Muscle of leg (tissue), 11 donors: ENCODE results near the gene SLC26A4. TPM values are rescaled to one million over a fixed set of nuclear protein-coding genes. Genes with fewer than 3 reads are reported as not detected.
"Not testable (repeated sequence)": the region's sequence is repeated elsewhere in the genome, so short reads cannot be mapped to it uniquely, and the experiment has no call there.

Experiments
- DNase-seq: peaks from one replicate; pipeline ENCODE4 v3.0.0; 2013
- H3K27ac ChIP-seq: one replicate; pipeline ENCODE4 v1.5.1; 2013; ENCODE audit warnings: mild to moderate bottlenecking, low read length, control low read depth
- H3K27me3 ChIP-seq: one replicate; pipeline ENCODE4 v1.6.1; 2013; ENCODE audit warnings: low read length; ENCODE audit not compliant: control insufficient read depth, insufficient read depth
- H3K36me3 ChIP-seq: one replicate; pipeline ENCODE4 v1.6.1; 2013; ENCODE audit warnings: low read length; ENCODE audit not compliant: control insufficient read depth, insufficient read depth
- H3K4me1 ChIP-seq: one replicate; pipeline ENCODE4 v1.6.1; 2013; ENCODE audit warnings: low read length; ENCODE audit not compliant: control insufficient read depth, insufficient read depth
- H3K4me3 ChIP-seq: one replicate; pipeline ENCODE4 v1.5.1; 2013; ENCODE audit warnings: low read length, control low read depth
- H3K9me3 ChIP-seq: replicated peaks from 2 replicates; pipeline ENCODE4 v1.6.1; 2013; ENCODE audit warnings: low read depth, low read length; ENCODE audit not compliant: control insufficient read depth
- WGBS: methylation state at CpG from one replicate; pipeline ENCODE4 v1.1.5; 2013; ENCODE audit warnings: missing lambda C conversion rate; ENCODE audit not compliant: insufficient coverage; 5-methylcytosine and 5-hydroxymethylcytosine counted together
- polyA plus RNA-seq, 8 donors: library from polyadenylated mRNA; unstranded; fragments of 120-200 nt; gene quantifications; one replicate each; pipeline versions ENCODE4 v1.2.1 to v1.2.3, GENCODE V29; 2013; ENCODE audit warnings: inconsistent platforms in 1 of 8, low replicate concordance in 1 of 8; ENCODE audit not compliant: insufficient read length in 8 of 8, insufficient read depth in 1 of 8
- total RNA-seq: library from RNA; stranded (reverse); fragments of 120-200 nt; gene quantifications from one replicate; pipeline ENCODE4 v1.2.4, GENCODE V29; 2013

The SLC26A4 gene
- total and polyA plus RNA-seq, 9 donors = 0.41 to 1.1 (median 0.55) TPM

- DNase-seq = no peak
- Histone ChIP-seq H3K9me3 (no peaks in the 10 kb centered on the region), H3K27me3 (no peaks in the 10 kb centered on the region), H3K4me3 (no peak overlapping the region), H3K27ac (no peak overlapping the region), H3K4me1 (no peaks in the 10 kb centered on the region), H3K36me3 (no peaks in the 10 kb centered on the region)
- WGBS = 81% methylated on average over 10 of the region's 12 CpGs
Measured at GRCh38 chr7:107631588-107632491, 28.8 kb upstream of the SLC26A4 start.

- H3K4me1 ChIP-seq = no peaks in the 10 kb centered on the region
- H3K4me3 ChIP-seq = no peak overlapping the region
- H3K9me3 ChIP-seq = no peaks in the 10 kb centered on the region
- H3K27me3 ChIP-seq = no peaks in the 10 kb centered on the region
- WGBS = 53% methylated on average over 2 of the region's 2 CpGs
- H3K27ac ChIP-seq = no peak overlapping the region
- no peaks in the 10 kb centered on the region for H3K36me3 ChIP-seq
- DNase-seq = no peak
Measured at GRCh38 chr7:107632492-107632865, 28.1 kb upstream of the SLC26A4 start.

- H3K4me3 ChIP-seq = no peak overlapping the region
- H3K36me3 ChIP-seq = no peaks in the 10 kb centered on the region
- no CpG with 5 or more reads among the region's 1 CpG for WGBS
- no peaks in the 10 kb centered on the region for H3K9me3 ChIP-seq
- no peak for DNase-seq
- no peak overlapping the region for H3K27ac ChIP-seq
- H3K27me3 ChIP-seq = no peaks in the 10 kb centered on the region
- no peaks in the 10 kb centered on the region for H3K4me1 ChIP-seq
Measured at GRCh38 chr7:107638594-107638993, 22.0 kb upstream of the SLC26A4 start.

- DNase-seq, H3K4me1 ChIP-seq, H3K27ac ChIP-seq, H3K9me3 ChIP-seq, H3K36me3 ChIP-seq, H3K27me3 ChIP-seq, H3K4me3 ChIP-seq: not testable (repeated sequence)
- WGBS = no CpG with 5 or more reads among the region's 2 CpGs
Measured at GRCh38 chr7:107639070-107639469, 21.6 kb upstream of the SLC26A4 start.

GRCh38 chr7:107641676-107642075 is 19.0 kb upstream of the SLC26A4 start:
- H3K9me3 ChIP-seq = no peaks in the 10 kb centered on the region
- H3K4me1 ChIP-seq = no peaks in the 10 kb centered on the region
- WGBS = no CpG with 5 or more reads among the region's 1 CpG
- H3K27ac ChIP-seq = no peak overlapping the region
- H3K4me3 ChIP-seq = no peak overlapping the region
- no peaks in the 10 kb centered on the region for H3K36me3 ChIP-seq
- H3K27me3 ChIP-seq = no peaks in the 10 kb centered on the region
- no peak for DNase-seq

GRCh38 chr7:107642501-107642900 is 18.1 kb upstream of the SLC26A4 start:
- no peaks in the 10 kb centered on the region for H3K27me3 ChIP-seq
- no peak overlapping the region for H3K4me3 ChIP-seq
- 93% methylated on average over 2 of the region's 4 CpGs for whole genome bisulfite sequencing
- H3K4me1 ChIP-seq = no peaks in the 10 kb centered on the region
- H3K36me3 ChIP-seq = no peaks in the 10 kb centered on the region
- no peak overlapping the region for H3K27ac ChIP-seq
- no peak for DNase-seq
- no peaks in the 10 kb centered on the region for H3K9me3 ChIP-seq

GRCh38 chr7:107643407-107643806 is 17.2 kb upstream of the SLC26A4 start:
- H3K27ac ChIP-seq = no peak overlapping the region
- no peaks in the 10 kb centered on the region for H3K27me3 ChIP-seq

GRCh38 chr7:107643938-107644308 is 16.7 kb upstream of the SLC26A4 start:
- WGBS = no CpG with 5 or more reads among the region's 1 CpG

More at GRCh38 chr7:107643407-107643806, 17.2 kb upstream of the SLC26A4 start:
- Histone ChIP-seq H3K9me3 (no peaks in the 10 kb centered on the region), H3K36me3 (no peaks in the 10 kb centered on the region), H3K4me3 (no peak overlapping the region), H3K4me1 (no peaks in the 10 kb centered on the region)
- no peak for DNase-seq
- no CpG with 5 or more reads among the region's 1 CpG for WGBS

GRCh38 chr7:107644309-107644974 is 16.2 kb upstream of the SLC26A4 start:
- no peak overlapping the region for H3K4me3 ChIP-seq
- H3K36me3 ChIP-seq = no peaks in the 10 kb centered on the region
- DNase-seq = peak; percentile 23
- H3K4me1 ChIP-seq = no peaks in the 10 kb centered on the region
- no peak overlapping the region for H3K27ac ChIP-seq
- H3K9me3 ChIP-seq = no peaks in the 10 kb centered on the region
- H3K27me3 ChIP-seq = no peaks in the 10 kb centered on the region
- 33% methylated on average over 2 of the region's 9 CpGs for WGBS

More at GRCh38 chr7:107643938-107644308, 16.7 kb upstream of the SLC26A4 start:
- no peak for DNase-seq
- Histone ChIP-seq H3K4me3 (no peak overlapping the region), H3K4me1 (no peaks in the 10 kb centered on the region), H3K27me3 (no peaks in the 10 kb centered on the region), H3K36me3 (no peaks in the 10 kb centered on the region), H3K9me3 (no peaks in the 10 kb centered on the region), H3K27ac (no peak overlapping the region)

- no peak for DNase-seq
- Histone ChIP-seq H3K4me3 (no peak overlapping the region), H3K36me3 (no peaks in the 10 kb centered on the region), H3K27ac (no peak overlapping the region), H3K4me1 (no peaks in the 10 kb centered on the region), H3K27me3 (no peaks in the 10 kb centered on the region), H3K9me3 (no peaks in the 10 kb centered on the region)
- 87% methylated on average over 3 of the region's 5 CpGs for WGBS
Measured at GRCh38 chr7:107652642-107653041, 8.0 kb upstream of the SLC26A4 start.
